Activated naive CD8-positive, alpha-beta T cell treated with anti-CD3 and anti-CD28 coated beads, Interleukin-2, amount 10 ng/mL, durations not matched to agents 7 days and 5 days (primary cell): ENCODE results near the gene CXXC1. TPM values are rescaled to one million over a fixed set of nuclear protein-coding genes. Genes with fewer than 3 reads are reported as not detected.

Source experiments
- ATAC-seq: fragments of 150-1000 bp; cut with Tn5 transposase; one replicate; pipeline ENCODE4 v1.10.0; 2021; ENCODE audit warnings: low read depth, moderate library complexity
- POLR2A ChIA-PET: fragments of 350-600 bp; sonication (Branson Sonifier 250); formaldehyde crosslinking; loops from one replicate; lab custom pipeline; 2021; ENCODE audit warnings: antibody characterized with exemption; lab: Charles Lee
- DNase-seq: peaks from one replicate; pipeline ENCODE4 v3.0.0; 2021
- H3K27ac Mint-ChIP-seq: one replicate; pipeline ENCODE4 v1.8.0; 2022; ENCODE audit warnings: mild to moderate bottlenecking, mixed read lengths
- H3K27me3 Mint-ChIP-seq: one replicate; pipeline ENCODE4 v1.8.0; 2022; ENCODE audit warnings: mild to moderate bottlenecking, moderate library complexity, mixed read lengths
- H3K36me3 Mint-ChIP-seq: one replicate; pipeline ENCODE4 v1.8.0; 2021; ENCODE audit warnings: mild to moderate bottlenecking, mixed read lengths
- H3K4me1 Mint-ChIP-seq: one replicate; pipeline ENCODE4 v1.8.0; 2021; ENCODE audit warnings: mixed read lengths
- H3K4me3 Mint-ChIP-seq: one replicate; pipeline ENCODE4 v1.8.0; 2022; ENCODE audit warnings: mild to moderate bottlenecking, moderate library complexity, mixed read lengths
- H3K9me3 Mint-ChIP-seq: one replicate; pipeline ENCODE4 v1.8.0; 2021; ENCODE audit warnings: mixed read lengths
- total RNA-seq, 2 experiments: library from RNA; stranded (reverse); gene quantifications; one replicate each; pipeline ENCODE4 v1.2.3, GENCODE V29; 2021

Gene CXXC1
- 100 to 1,000 TPM; 155 to 160 TPM for total RNA-seq

GRCh38 chr18:50287441-50288347, at the start of gene CXXC1:
CXXC1 (minus strand) TSS chr18:50287692; CDS start chr18:50287589, 103 bp downstream.
- Mint-ChIP-seq H3K4me1 (peaks cover 20% of the 10 kb centered on the region), H3K27me3 (no peaks in the 10 kb centered on the region), H3K36me3 (peaks cover 29% of the 10 kb centered on the region), H3K27ac (peak within 1 kb of the TSS; percentile 98), H3K9me3 (no peaks in the 10 kb centered on the region), H3K4me3 (peak within 1 kb of the TSS; percentile 94)
- DNase-seq = peak; percentile 90
- ATAC-seq = peak; percentile 93
- POLR2A ChIA-PET = no interaction called here

DNA sequence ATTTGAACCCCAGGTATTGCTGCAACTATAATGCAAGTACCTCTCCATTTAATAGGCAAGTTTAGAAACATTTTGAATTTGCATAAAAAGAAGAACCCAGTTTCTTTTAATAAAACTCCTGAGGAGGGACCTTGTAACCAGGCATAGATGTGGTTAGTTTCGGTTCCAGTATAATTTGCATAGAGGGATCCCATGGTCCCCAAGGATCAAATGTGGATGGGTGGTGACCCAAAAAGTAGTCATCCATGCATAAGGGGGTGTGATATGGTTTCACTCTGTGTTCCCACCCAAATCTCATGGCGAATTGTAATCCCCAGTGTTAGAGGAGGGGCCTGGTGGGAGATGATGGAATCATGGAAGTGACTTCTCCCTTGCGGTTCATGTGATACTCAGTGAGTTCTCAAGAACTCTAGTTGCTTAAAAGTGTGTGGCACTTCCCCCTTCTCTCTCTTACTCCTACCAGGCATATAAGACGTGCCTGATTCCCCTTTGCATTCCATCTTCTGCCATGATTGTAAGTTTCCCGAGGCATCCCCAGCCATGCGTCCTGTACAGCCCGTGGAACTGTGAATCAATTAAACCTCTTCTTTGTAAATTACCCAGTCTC, 47.2 kb upstream of the CXXC1 start:
- Mint-ChIP-seq H3K4me3 (no peak overlapping the region), H3K9me3 (no peaks in the 10 kb centered on the region), H3K36me3 (no peaks in the 10 kb centered on the region), H3K4me1 (no peaks in the 10 kb centered on the region), H3K27me3 (peaks cover 2% of the 10 kb centered on the region), H3K27ac (no peak overlapping the region)
- no peak for ATAC-seq
- DNase-seq = no peak
- POLR2A ChIA-PET = no interaction called here

GRCh38 chr18:50331691-50332090, 44.2 kb upstream of the CXXC1 start:
- H3K9me3 Mint-ChIP-seq = no peaks in the 10 kb centered on the region
- no peak for DNase-seq
- POLR2A ChIA-PET = no interaction called here
- peaks cover 10% of the 10 kb centered on the region for H3K27me3 Mint-ChIP-seq
- no peaks in the 10 kb centered on the region for H3K4me1 Mint-ChIP-seq
- no peak overlapping the region for H3K4me3 Mint-ChIP-seq
- no peak overlapping the region for H3K27ac Mint-ChIP-seq
- ATAC-seq = no peak
- no peaks in the 10 kb centered on the region for H3K36me3 Mint-ChIP-seq

DNA sequence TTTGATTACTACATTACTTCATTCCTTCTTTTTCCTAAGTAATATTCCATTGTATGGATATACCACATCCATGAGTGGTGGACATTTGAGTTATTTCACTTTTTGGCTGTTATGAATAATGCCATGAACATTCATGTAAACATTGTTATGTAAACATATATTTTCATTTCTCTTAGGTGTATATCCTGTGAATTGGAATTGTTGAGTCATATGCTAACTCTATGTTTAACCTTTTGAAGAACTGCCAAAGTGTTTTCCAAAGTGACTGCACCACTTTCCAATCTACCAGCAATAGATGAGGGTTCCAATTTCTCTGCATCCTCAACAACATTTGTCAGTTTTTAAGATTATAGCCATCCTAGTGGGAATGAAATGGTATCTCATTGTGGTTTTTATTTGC, 42.7 kb upstream of the CXXC1 start:
- ATAC-seq = no peak
- Mint-ChIP-seq H3K4me3 (no peak overlapping the region), H3K27ac (no peak overlapping the region), H3K9me3 (no peaks in the 10 kb centered on the region), H3K27me3 (peaks cover 16% of the 10 kb centered on the region), H3K36me3 (no peaks in the 10 kb centered on the region), H3K4me1 (no peaks in the 10 kb centered on the region)
- DNase-seq = no peak
- POLR2A ChIA-PET = no interaction called here

GRCh38 chr18:50327983-50328382, 40.5 kb upstream of the CXXC1 start:
- Mint-ChIP-seq H3K4me3 (no peak overlapping the region), H3K27me3 (peaks cover 16% of the 10 kb centered on the region), H3K27ac (no peak overlapping the region), H3K4me1 (no peaks in the 10 kb centered on the region), H3K36me3 (no peaks in the 10 kb centered on the region), H3K9me3 (no peaks in the 10 kb centered on the region)
- DNase-seq (no peak), ATAC-seq (no peak)
- POLR2A ChIA-PET = no interaction called here

DNA sequence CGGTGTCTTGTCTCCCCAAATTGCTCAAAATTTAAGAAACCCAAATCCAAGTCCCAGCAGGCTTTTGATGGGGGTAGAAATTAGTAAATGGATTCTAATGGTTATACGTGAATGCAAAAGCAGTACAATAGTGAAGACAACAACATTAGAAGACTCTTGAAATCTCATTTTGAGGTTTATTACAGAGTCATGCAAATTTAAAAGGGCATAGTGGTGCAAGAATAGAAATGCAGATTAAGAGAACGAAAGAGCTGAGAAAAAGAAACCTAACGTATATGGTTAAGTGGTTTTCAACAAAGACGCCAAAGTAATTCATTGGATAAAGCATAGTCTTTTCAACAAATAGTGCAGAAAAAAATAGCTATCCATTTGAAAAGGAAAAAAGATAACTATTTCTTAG, 33.2 kb upstream of the CXXC1 start:
- Mint-ChIP-seq H3K9me3 (no peaks in the 10 kb centered on the region), H3K27me3 (peaks cover 25% of the 10 kb centered on the region), H3K27ac (no peak overlapping the region), H3K36me3 (no peaks in the 10 kb centered on the region), H3K4me3 (no peak overlapping the region), H3K4me1 (no peaks in the 10 kb centered on the region)
- DNase-seq = no peak
- ATAC-seq = no peak
- POLR2A ChIA-PET = no interaction called here

DNA sequence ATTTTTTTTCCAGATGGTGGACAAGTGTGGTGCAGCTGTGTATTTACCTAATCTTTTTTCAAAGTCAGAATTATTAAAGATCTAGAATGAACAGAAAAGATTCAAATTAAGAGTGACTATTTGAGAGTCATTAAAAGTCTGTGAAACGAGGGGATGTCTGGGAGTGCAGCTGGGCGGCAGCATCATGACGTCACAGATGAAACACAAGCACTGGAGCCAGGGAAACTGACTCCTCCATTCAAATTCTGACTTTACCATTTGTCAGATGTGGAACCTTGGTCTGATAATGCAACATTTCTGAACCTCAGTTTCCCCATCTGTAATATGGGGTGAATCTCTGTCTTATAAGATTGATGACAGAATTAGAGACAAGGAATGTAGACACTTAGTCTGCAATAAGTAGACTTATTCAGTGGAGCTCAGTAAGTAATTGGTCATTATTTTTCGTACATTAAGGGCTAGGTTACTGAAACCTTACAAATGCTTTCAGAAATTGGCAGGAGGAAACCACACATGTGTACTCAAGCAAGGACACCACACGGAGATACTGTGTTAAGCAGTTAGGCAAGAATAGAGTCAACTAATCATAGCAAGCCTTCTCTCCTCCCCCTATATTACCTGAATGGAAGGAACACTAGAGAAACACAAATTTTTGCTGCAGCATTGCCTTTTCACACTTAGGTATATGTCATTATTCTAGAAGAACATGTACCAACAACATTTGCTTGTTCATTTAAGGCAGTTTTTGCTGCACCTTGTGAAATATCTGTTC, 27.8 kb upstream of the CXXC1 start:
- no peak overlapping the region for H3K4me3 Mint-ChIP-seq
- no peaks in the 10 kb centered on the region for H3K9me3 Mint-ChIP-seq
- DNase-seq (no peak), ATAC-seq (no peak)
- H3K27ac Mint-ChIP-seq = no peak overlapping the region
- no peaks in the 10 kb centered on the region for H3K4me1 Mint-ChIP-seq
- H3K36me3 Mint-ChIP-seq = no peaks in the 10 kb centered on the region
- POLR2A ChIA-PET = no interaction called here
- H3K27me3 Mint-ChIP-seq = peaks cover 42% of the 10 kb centered on the region

DNA sequence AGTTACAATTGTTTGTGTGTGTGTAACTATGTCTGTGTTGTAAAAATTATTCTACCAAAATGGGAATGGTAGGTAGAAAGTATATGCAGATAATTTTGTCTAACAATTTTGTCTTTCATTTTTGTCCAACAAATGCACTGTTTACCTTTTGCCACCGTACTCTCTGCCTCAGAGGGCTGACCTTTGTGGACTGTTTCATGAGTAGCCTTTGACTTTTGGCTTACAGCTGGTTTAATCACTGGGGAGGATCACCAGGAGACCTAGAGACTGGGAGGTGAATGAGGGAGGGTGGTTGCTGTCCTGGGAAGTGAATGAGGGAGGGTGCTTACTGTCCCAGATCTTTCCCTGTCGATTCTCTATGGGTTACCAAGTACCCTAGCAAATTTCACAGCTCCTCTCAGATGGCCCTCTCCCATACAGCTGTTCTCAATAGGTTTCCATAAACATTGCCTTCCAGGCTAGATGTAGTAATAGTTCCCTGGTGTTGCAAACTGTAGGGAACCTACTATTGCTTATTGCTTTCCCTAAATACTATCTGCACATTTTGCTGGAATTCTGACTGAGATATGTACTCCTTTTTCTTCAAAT, 26.5 kb upstream of the CXXC1 start:
- Mint-ChIP-seq H3K9me3 (no peaks in the 10 kb centered on the region), H3K36me3 (no peaks in the 10 kb centered on the region), H3K4me3 (no peak overlapping the region), H3K27ac (no peak overlapping the region), H3K27me3 (peaks cover 30% of the 10 kb centered on the region), H3K4me1 (no peaks in the 10 kb centered on the region)
- DNase-seq = no peak
- ATAC-seq = no peak
- POLR2A ChIA-PET = no interaction called here

GRCh38 chr18:50313031-50313607, 25.6 kb upstream of the CXXC1 start:
- H3K27me3 Mint-ChIP-seq = peaks cover 30% of the 10 kb centered on the region
- POLR2A ChIA-PET = no interaction called here
- H3K9me3 Mint-ChIP-seq = no peaks in the 10 kb centered on the region
- no peak for DNase-seq
- no peak overlapping the region for H3K27ac Mint-ChIP-seq
- ATAC-seq = no peak
- H3K36me3 Mint-ChIP-seq = no peaks in the 10 kb centered on the region
- H3K4me1 Mint-ChIP-seq = peaks cover 5% of the 10 kb centered on the region
- H3K4me3 Mint-ChIP-seq = no peak overlapping the region

DNA sequence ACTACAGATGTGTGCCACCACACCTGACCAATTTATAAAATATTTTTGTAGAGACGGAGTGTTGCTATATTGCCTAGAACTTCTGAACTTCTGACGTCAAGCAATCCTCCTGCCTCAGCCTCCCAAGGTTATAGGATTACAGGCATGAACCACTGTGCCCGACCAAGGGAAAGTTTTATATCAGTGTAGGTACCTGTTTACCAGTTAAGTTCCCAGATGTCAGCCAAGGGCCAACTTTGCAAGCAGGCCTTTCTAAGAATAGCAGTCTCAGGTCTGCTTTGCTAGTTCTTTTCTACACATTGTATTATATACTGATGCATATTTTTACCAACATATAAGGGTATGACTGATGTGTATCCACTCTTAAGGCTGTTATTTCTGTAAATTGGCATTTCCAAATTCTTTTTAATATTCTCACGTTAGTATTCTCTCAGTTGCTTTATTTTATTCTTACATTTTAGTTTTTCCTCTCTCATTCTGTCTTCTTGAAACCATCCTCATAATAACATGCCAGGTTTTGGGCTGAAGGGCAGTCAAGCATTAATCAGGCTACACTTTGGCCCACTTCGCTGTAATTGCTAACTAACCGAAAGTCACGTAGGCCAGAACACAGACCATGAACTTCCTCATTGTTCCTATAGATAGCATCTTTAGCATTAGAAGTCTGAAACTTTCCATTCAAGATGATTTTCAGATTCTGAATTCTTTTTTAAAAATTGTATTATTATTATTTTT, 25.0 kb upstream of the CXXC1 start:
- Mint-ChIP-seq H3K27me3 (peaks cover 30% of the 10 kb centered on the region), H3K4me3 (no peak overlapping the region), H3K9me3 (no peaks in the 10 kb centered on the region), H3K27ac (no peak overlapping the region), H3K36me3 (no peaks in the 10 kb centered on the region), H3K4me1 (peaks cover 12% of the 10 kb centered on the region)
- DNase-seq (no peak), ATAC-seq (no peak)
- POLR2A ChIA-PET = no interaction called here

DNA sequence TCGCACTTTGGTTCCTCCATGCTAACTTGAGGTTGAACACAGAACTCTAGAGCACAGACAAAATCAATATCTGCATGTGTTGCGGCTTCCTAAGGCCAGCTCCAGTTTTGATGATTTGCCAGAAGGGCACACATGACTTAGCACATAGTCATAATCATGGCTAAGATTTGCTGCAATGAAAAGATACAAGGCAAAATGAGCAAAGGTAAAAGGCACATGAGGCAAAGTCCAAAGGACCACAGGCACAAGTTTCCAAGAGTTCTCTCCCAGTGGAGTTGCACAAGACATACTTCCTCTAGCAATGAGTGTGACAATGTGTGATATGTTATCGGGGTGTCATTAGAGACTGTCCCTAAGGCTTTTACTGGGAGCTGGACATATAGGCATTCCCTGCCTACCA, 24.2 kb upstream of the CXXC1 start:
- Mint-ChIP-seq H3K36me3 (no peaks in the 10 kb centered on the region), H3K27ac (no peak overlapping the region), H3K27me3 (peaks cover 30% of the 10 kb centered on the region), H3K9me3 (no peaks in the 10 kb centered on the region), H3K4me1 (peaks cover 15% of the 10 kb centered on the region), H3K4me3 (no peak overlapping the region)
- no peak for ATAC-seq
- POLR2A ChIA-PET = no interaction called here
- DNase-seq = no peak

DNA sequence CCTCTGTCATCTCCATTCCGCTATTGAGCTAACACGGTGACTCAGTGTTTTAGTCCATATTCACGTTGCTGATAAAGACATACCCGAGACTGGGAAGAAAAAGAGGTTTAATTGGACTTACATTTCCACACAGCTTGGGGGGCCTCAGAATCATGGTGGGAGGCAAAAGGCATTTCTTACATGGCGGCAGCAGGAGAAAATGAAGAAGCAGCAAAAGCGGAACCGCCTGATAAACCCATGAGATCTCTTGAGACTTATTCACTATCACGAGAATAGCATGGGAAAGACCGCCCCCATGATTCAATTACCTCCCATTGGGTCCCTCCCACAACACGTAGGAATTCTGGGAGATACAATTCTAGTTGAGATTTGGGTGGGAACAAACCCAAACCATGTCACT, 22.6 kb upstream of the CXXC1 start:
- peaks cover 5% of the 10 kb centered on the region for H3K9me3 Mint-ChIP-seq
- POLR2A ChIA-PET = no interaction called here
- ATAC-seq (no peak), DNase-seq (no peak)
- H3K27me3 Mint-ChIP-seq = peaks cover 33% of the 10 kb centered on the region
- no peak overlapping the region for H3K4me3 Mint-ChIP-seq
- peaks cover 2% of the 10 kb centered on the region for H3K36me3 Mint-ChIP-seq
- H3K4me1 Mint-ChIP-seq = peaks cover 15% of the 10 kb centered on the region
- no peak overlapping the region for H3K27ac Mint-ChIP-seq
